Activated CD8-positive, alpha-beta T cell treated with anti-CD3 and anti-CD28 coated beads for 36 hours (primary cell): ENCODE data around the gene BDNF. TPM values are rescaled to one million over a fixed set of nuclear protein-coding genes. Genes with fewer than 3 reads are reported as not detected.
A peak's percentile ranks its signal among the peaks of the same experiment; 100 is the strongest.

ENCODE experiments used
- ATAC-seq: fragments of 200-7000 bp; cut with Tn5 transposase; one replicate; pipeline ENCODE4 v1.10.0; 2021; ENCODE audit warnings: mild to moderate bottlenecking, moderate library complexity
- CTCF ChIA-PET: fragments of 350-600 bp; sonication (Branson Sonifier 250); formaldehyde crosslinking; loops from one replicate; lab custom pipeline; 2021; ENCODE audit warnings: antibody characterized with exemption; lab: Charles Lee
- POLR2A ChIA-PET: fragments of 350-600 bp; sonication (Branson Sonifier 250); formaldehyde crosslinking; loops from one replicate; lab custom pipeline; 2021; ENCODE audit warnings: antibody characterized with exemption; lab: Charles Lee
- DNase-seq: peaks from one replicate; pipeline ENCODE4 v3.0.0-alpha.2; 2020
- H3K27ac Mint-ChIP-seq: one replicate; pipeline ENCODE4 v1.8.0; 2021; ENCODE audit warnings: mild to moderate bottlenecking, mixed read lengths
- H3K27me3 Mint-ChIP-seq: one replicate; pipeline ENCODE4 v1.8.0; 2021; ENCODE audit warnings: mixed read lengths
- H3K36me3 Mint-ChIP-seq: one replicate; pipeline ENCODE4 v1.8.0; 2021; ENCODE audit warnings: low read depth, mixed read lengths
- H3K4me1 Mint-ChIP-seq: one replicate; pipeline ENCODE4 v1.8.0; 2021; ENCODE audit warnings: low read depth, mixed read lengths
- H3K4me3 Mint-ChIP-seq: one replicate; pipeline ENCODE4 v1.8.0; 2021; ENCODE audit warnings: mild to moderate bottlenecking, moderate library complexity, mixed read lengths
- H3K9me3 Mint-ChIP-seq: one replicate; pipeline ENCODE4 v1.8.0; 2021; ENCODE audit warnings: mixed read lengths
- CTCF ChIP-seq: fragments of 200-600 bp; IDR thresholded peaks from one replicate; pipeline ENCODE4 v1.8.0; 2022; ENCODE audit warnings: antibody characterized with exemption, mild to moderate bottlenecking
- intact Hi-C: fragments of 100-400 bp; cut with micrococcal nuclease; formaldehyde crosslinking; loops from one replicate; pipeline ENCODE4 v1.10.0; 2022
- total RNA-seq, 2 experiments: library from RNA; stranded (reverse); gene quantifications; one replicate each; pipeline ENCODE4 v1.2.3, GENCODE V29; 2021

Gene BDNF
- total RNA-seq, 2 experiments from 2014 or later: not detected

DNA sequence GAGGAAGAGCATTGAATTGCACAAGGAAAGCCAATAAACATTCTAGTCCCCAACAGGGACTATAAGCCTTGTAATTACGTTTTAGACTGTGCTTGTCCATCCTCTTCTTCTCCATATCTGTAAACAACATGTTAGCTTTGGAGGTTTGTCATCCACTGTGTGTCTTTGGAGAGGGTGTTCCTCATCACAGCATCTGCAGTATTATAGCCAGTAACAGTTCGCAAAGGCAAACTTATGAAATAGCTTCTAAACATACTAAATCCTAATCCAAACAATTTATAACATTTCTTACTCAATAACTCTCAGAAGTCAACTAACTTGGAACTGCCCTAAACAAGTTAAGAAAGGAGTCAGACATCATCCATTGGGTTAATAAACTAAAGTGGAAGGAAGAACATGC is 10.3 kb upstream of the BDNF start:
- ChIA-PET CTCF (interaction anchor here (1.9 to 4.5 kb wide), 2 partner anchors 8 to 11 kb away, joined by 7 to 20 read pairs; no protein-coding TSS in a partner anchor), POLR2A (interaction anchor here (1.4 kb wide), 1 partner anchor 9 kb away, joined by 4 read pairs; no protein-coding TSS in a partner anchor)
- no peak for TF ChIP-seq CTCF
- intact Hi-C loops: no loop called here
- Mint-ChIP-seq H3K36me3 (no peaks in the 10 kb centered on the region), H3K4me3 (no peak overlapping the region), H3K4me1 (no peaks in the 10 kb centered on the region), H3K27ac (no peak overlapping the region), H3K27me3 (peaks cover 6% of the 10 kb centered on the region), H3K9me3 (no peaks in the 10 kb centered on the region)
- ATAC-seq (no peak), DNase-seq (no peak)

GRCh38 chr11:27707676-27708075 is 7.4 kb upstream of the BDNF start:
- POLR2A ChIA-PET: no interaction called here
- no peak for DNase-seq
- H3K4me3 Mint-ChIP-seq: no peak overlapping the region
- TF ChIP-seq CTCF: no peak
- H3K27ac Mint-ChIP-seq: no peak overlapping the region
- peaks cover 11% of the 10 kb centered on the region for H3K27me3 Mint-ChIP-seq
- CTCF ChIA-PET: no interaction called here
- intact Hi-C loops: no loop called here
- no peaks in the 10 kb centered on the region for H3K4me1 Mint-ChIP-seq
- no peaks in the 10 kb centered on the region for H3K36me3 Mint-ChIP-seq
- H3K9me3 Mint-ChIP-seq: no peaks in the 10 kb centered on the region
- no peak for ATAC-seq

DNA sequence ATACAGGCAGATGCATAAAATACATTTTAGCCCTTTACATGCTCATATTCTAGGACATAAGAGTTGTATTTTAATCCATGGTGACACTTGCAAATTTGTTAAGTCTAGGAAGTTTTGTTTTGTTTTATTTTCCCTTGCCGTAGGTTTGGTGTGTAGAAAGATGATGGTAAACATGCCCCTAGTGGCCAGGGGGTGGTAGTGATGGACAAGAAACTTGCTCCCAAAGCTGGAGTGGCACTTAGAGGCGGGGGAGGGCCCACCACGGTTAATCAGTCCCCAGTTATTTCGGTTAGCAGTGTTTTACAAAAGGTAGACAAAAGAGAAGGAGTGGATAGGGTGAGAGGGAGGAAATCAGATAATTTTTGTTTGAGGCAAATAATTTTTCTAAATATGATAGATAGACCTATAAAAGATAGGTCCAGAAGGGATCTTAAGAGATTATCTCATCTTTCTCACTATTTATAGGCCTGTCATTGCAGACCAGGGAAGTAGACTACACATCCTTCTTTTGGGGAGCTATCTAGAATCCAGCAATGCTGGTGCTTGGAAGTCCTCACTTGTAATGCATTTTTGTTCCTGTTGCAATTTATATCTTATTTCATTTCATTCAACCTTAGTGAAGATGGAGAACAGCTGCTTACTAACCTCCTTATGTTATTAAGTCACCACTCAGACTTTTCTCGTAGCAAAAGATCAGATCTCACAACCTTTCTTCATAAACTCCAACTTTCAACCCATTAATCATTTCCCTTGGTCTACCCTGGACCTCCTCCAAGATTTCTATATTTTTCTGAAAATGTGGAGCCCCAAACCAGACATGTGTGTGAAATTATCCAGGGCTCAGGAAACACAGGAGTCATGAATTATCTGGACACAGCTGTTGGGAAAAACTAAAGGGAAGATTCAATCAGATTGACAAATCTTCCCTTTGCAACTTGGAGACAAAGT is 5.9 kb upstream of the BDNF start:
- Mint-ChIP-seq H3K27me3 (peaks cover 24% of the 10 kb centered on the region), H3K4me3 (no peak overlapping the region), H3K36me3 (no peaks in the 10 kb centered on the region), H3K27ac (no peak overlapping the region), H3K4me1 (peaks cover 6% of the 10 kb centered on the region), H3K9me3 (no peaks in the 10 kb centered on the region)
- ChIA-PET CTCF (interaction anchor here (1.0 to 4.8 kb wide), 2 partner anchors 10 to 13 kb away, joined by 3 to 28 read pairs; no protein-coding TSS in a partner anchor), POLR2A (no interaction called here)
- intact Hi-C loops: no loop called here
- DNase-seq: no peak
- TF ChIP-seq CTCF: peak; percentile 62
- peak; percentile 62 for ATAC-seq

DNA sequence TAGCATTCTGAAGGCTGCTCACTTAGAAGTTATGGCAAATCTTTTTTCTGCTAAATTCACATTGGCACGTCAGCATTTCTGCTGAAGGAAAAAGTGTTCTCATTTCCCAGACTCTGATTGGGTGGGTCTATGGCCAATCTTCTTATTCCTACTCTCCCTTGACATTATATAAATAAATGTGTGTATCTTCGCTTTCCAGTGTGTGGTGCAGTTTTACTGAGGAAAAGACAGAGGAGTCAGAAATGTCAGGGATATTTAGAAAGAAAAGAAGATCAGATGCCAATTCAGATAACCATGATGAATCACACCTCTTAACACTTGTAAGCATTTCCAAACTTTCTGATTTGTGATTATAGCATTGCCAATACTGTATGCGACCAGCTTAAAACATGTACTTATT is 3.2 kb upstream of the BDNF start:
- ChIA-PET CTCF (interaction anchor here (1.6 to 4.8 kb wide), 2 partner anchors 8 to 13 kb away, joined by 7 to 28 read pairs; no protein-coding TSS in a partner anchor), POLR2A (no interaction called here)
- peaks cover 45% of the 10 kb centered on the region for H3K27me3 Mint-ChIP-seq
- H3K4me1 Mint-ChIP-seq: peaks cover 22% of the 10 kb centered on the region
- no peak for DNase-seq
- H3K36me3 Mint-ChIP-seq: no peaks in the 10 kb centered on the region
- no peak for TF ChIP-seq CTCF
- no peak for ATAC-seq
- H3K9me3 Mint-ChIP-seq: no peaks in the 10 kb centered on the region
- no peak overlapping the region for H3K27ac Mint-ChIP-seq
- H3K4me3 Mint-ChIP-seq: no peak overlapping the region
- intact Hi-C loops: no loop called here

GRCh38 chr11:27702811-27703210 is 2.6 kb upstream of the BDNF start:
- DNase-seq (no peak), ATAC-seq (no peak)
- Mint-ChIP-seq H3K4me1 (peaks cover 22% of the 10 kb centered on the region), H3K27ac (no peak overlapping the region), H3K4me3 (no peak overlapping the region), H3K9me3 (no peaks in the 10 kb centered on the region), H3K36me3 (no peaks in the 10 kb centered on the region), H3K27me3 (peaks cover 48% of the 10 kb centered on the region)
- CTCF ChIA-PET: interaction anchor here (1.6 to 4.8 kb wide), 2 partner anchors 9 to 13 kb away, joined by 7 to 28 read pairs; no protein-coding TSS in a partner anchor
- intact Hi-C loops: no loop called here
- POLR2A ChIA-PET: no interaction called here
- TF ChIP-seq CTCF: no peak
